NCI-H187 treated with DMSO at 0.1 percent for 48 hours (cell line): ENCODE measurements around the gene FHL5.
"Not testable (repeated sequence)": the region's sequence is repeated elsewhere in the genome, so short reads cannot be mapped to it uniquely, and the experiment has no call there.

Experiments used
- DNase-seq: peaks from one replicate; lab custom pipeline; 2025; lab: John Stamatoyannopoulos, UW

FHL5 gene, protein sequence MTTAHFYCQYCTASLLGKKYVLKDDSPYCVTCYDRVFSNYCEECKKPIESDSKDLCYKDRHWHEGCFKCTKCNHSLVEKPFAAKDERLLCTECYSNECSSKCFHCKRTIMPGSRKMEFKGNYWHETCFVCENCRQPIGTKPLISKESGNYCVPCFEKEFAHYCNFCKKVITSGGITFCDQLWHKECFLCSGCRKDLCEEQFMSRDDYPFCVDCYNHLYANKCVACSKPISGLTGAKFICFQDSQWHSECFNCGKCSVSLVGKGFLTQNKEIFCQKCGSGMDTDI

GRCh38 chr6:96562886-96563285 lies at the start of gene FHL5:
Gene FHL5, plus strand, starts transcription at chr6:96563128. Its CDS starts 40,486 bp downstream, at chr6:96603614.
- no peak for DNase-seq

- DNase-seq, result no peak
These were observed 42.5 kb upstream of the FHL5 start for GRCh38 chr6:96520171-96521115.

- DNase-seq, result peak; percentile 58
These were observed 41.7 kb upstream of the FHL5 start for GRCh38 chr6:96521306-96521643.

GRCh38 chr6:96521644-96522464 lies 41.1 kb upstream of the FHL5 start, which contains the start of gene UFL1:
Gene UFL1, plus strand, starts transcription at chr6:96521806. Its CDS starts 68 bp downstream, at chr6:96521874.
- peak; percentile 70 for DNase-seq

DNA sequence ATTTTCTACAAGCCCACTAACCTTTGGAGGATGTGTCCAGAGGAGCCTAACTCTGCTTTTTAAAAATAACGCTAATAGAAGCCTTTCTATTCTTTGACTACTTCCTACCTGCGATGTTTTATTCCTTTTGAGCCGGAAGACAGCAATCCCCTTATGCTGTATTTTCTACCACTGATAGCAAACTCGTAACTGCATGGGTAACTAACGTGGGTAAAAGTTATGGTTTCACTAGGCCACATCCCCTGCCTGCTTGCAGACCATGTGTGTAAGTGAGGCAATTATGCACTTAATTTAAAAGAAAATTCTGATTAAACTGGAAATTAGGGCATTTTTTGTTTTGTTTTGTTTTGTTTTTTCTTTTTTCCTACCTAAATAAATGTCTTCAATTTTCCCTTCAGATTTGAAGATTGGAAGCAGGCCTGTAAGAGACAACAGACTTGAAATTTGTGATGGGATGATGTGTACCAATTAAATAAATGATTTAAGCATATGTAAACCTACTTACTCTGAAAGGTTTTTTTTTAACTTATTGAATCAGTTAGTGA lies 40.4 kb upstream of the FHL5 start:
- no peak for DNase-seq

DNA sequence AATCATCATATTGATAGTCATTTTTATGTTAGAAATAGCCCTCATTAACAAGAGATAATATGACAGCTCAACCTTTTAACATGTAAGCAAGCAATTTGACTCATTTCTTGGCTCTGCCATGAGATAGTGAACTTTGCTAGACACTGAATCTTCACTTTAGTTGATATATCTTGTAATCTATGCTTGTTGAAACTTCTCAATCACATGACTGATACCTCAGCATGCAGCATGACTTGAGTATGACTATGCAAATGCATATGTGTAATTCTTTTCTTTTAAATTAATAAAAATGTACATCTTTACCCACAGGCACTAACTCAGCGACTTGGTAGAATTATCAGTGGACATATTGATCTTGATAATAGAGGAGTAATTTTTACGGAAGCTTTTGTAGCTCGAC lies 34.7 kb upstream of the FHL5 start:
- DNase-seq, result no peak

DNA sequence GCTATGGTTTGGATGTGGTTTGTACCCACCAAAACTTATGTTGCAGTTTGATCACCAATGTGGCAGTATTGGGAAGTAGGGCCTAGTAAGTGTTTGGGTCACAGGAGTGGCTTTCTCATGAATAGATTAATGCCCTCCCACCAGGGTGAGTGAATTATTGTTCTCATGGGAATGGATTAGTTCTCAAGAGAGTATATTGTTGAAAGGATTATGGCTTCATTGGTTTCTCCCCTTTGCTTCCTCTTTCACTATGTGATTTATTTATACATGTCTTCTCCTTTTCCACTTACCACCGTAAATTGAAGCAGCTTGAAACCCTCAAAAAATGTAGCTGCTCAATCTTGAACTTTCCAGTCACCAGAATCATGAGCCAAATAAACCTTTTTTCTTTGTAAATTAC lies 30.5 kb upstream of the FHL5 start:
- no peak for DNase-seq

DNA sequence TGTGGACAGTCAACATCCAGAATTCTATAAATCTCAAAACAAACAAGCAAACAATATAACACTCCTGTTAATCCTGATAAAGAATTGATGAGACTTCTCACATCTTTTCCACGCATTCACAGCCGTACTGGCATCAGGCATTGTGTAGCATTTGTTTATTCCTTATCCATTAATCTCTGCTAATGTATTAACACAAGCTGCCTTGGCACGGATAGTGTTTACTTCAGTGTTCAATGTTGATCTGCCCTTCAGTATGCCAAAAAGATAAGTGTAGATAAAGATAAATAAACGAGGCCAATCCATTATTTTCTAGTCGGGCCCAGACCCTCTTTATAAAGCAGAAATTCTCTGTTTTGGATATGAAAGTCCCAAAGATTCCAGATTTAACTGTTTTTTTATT lies 25.2 kb upstream of the FHL5 start:
- no peak for DNase-seq

GRCh38 chr6:96542702-96543101 lies 20.2 kb upstream of the FHL5 start:
- peak; percentile 6 for DNase-seq

DNA sequence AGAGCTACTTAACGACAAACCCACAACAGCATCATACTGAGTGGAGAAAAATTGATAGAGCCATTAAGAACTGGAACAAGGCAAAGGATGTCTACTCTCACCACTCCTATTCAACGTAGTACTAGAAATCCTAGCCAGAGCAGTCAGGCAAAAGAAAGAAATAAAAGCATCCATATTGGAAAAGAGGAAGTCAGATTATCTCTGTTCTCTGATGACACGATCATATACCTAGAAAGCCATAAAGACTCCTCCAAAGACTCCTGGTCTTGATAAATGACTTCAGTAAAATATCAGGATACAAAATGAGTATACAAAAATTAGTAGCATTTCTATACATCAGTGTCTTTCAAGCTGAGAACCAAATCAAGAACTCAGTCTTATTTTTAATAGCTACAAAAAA lies 17.0 kb upstream of the FHL5 start:
- DNase-seq, result no peak

- no peak for DNase-seq
These were observed 15.3 kb upstream of the FHL5 start for GRCh38 chr6:96547654-96548053.

GRCh38 chr6:96554558-96554957 lies 8.4 kb upstream of the FHL5 start:
- no peak for DNase-seq

- not testable (repeated sequence) for DNase-seq
These were observed 3.2 kb upstream of the FHL5 start for GRCh38 chr6:96559740-96560139.

GRCh38 chr6:96563853-96564252 lies 925 bp downstream of the FHL5 start:
- DNase-seq, result no peak

- no peak for DNase-seq
These were observed 7.1 kb downstream of the FHL5 start for GRCh38 chr6:96570053-96570452.

DNA sequence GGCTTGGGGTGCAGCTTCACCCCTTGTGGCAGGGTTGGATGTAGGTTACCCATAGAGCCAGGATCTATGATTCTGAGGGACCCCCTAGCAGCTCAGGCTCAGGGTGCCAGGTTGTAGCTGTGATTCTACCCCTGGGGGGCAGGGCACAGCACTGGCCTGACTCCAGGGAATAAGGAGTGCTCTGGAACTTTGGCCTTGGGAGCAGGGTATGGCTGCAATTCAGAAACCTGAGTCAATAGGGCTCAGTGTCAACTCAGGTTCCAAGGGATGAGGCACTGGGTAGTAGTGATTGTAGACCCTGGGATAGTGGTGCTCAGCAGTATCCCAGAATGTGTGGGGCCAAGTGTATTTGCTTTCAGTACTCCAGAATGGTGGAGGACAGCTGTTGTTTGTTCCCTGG lies 8.6 kb downstream of the FHL5 start:
- no peak for DNase-seq

- no peak for DNase-seq
These were observed 12.4 kb downstream of the FHL5 start for GRCh38 chr6:96575359-96575758.

- no peak for DNase-seq
These were observed 13.3 kb downstream of the FHL5 start for GRCh38 chr6:96576221-96576620.

- no peak for DNase-seq
These were observed 19.1 kb downstream of the FHL5 start for GRCh38 chr6:96582021-96582420.

GRCh38 chr6:96582436-96582835 lies 19.5 kb downstream of the FHL5 start:
- no peak for DNase-seq

- DNase-seq, result peak; percentile 93
These were observed 41.5 kb downstream of the FHL5 start for GRCh38 chr6:96604420-96604819.

- no peak for DNase-seq
These were observed 45.1 kb downstream of the FHL5 start for GRCh38 chr6:96608074-96608473.
